Measurements from ENCODE around the gene ZNF148. TPM values are rescaled to one million over a fixed set of nuclear protein-coding genes. Genes with fewer than 3 reads are reported as not detected.

The ZNF148 gene
- total and polyA plus RNA-seq, 2 of the 4 experiments (the other 2 are of a cell fraction) = 9.4 to 65.2 TPM

DNA sequence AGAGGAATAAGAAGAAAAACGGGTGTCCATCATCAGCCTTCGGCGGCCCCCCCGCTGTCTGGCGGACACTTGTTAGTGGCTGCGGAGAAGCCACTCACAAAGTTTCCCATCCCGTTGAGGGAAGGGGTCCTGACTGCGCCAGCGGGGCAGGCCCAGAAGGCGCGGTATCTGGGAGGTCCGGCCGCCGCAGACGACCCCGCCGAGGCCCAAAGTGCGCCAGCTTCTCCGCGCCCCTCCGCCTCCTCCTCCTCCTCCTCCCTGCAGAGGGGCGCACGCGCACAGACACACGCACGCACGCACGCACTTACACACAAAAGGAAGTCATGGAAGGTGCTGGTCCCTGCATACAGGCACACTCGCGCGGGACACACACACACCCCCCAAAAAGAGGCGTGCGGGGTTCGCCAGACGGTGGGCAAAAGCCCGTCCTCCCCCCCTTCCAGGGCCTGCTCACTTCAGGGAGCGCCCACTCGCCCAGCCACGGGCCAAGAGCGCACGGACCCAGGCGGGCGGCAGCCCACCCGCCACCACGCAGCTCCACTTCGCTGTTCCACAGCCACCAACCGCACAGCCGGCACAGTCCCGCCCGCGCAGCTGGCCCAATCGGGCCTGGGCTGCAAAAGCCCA, 18.0 kb downstream of the ZNF148 start:
- Histone ChIP-seq H3K4me3 (ENCODE audit: insufficient read depth, low read depth, low read length) (peak overlapping the region; percentile 54), H3K36me3 (ENCODE audit: control insufficient read depth, insufficient read depth, low read length) (no peaks in the 10 kb centered on the region), H3K27ac (ENCODE audit: insufficient read depth, low read length) (peak overlapping the region; percentile 38; the same call in 1 of the 2 replicates), H3K23ac (ENCODE audit: low read depth, low read length) (peak overlapping the region; percentile 71; the same call in 1 of the 2 replicates), H2AK5ac (ENCODE audit: low read depth, low read length) (no peak overlapping the region; the same call in none of the 2 replicates), H3K4ac (ENCODE audit: low read depth, low read length) (peak overlapping the region; percentile 69), H4K5ac (ENCODE audit: low read depth, low read length) (peak overlapping the region; percentile 54), H2AK9ac (replicated peaks; ENCODE audit: low read depth, low read length, poor library complexity) (peak overlapping the region; percentile 88), H3K9ac (ENCODE audit: low read depth, low read length) (peak overlapping the region; percentile 73), H3K18ac (ENCODE audit: low read depth, low read length) (no peak overlapping the region), H3K9me1 (ENCODE audit: insufficient read depth, low read length) (0 out of 2 replicates have a peak, but pooled peaks cover 3% of the 10 kb centered on the region), H2BK5ac (ENCODE audit: low read depth, low read length, poor library complexity, severe bottlenecking) (peak overlapping the region; percentile 53), H2BK20ac (ENCODE audit: low read depth, low read length) (no peak overlapping the region), H2AFZ (replicated peaks; ENCODE audit: low read length, poor library complexity) (peak overlapping the region; percentile 87), H3K56ac (ENCODE audit: extremely low read depth, insufficient read depth, low read length) (peak overlapping the region; percentile 38; the same call in 1 of the 2 replicates), H3K79me1 (ENCODE audit: low read depth in 1 of 2, low read length in 2 of 2) (peaks cover 15 to 74% of the 10 kb centered on the region in 2 experiments; a peak in 3 of 4 replicates), H4K91ac (ENCODE audit: insufficient read depth, low read depth, low read length) (peak overlapping the region; percentile 65; the same call in 1 of the 2 replicates), H3K27me3 (ENCODE audit: control insufficient read depth, insufficient read depth, low read length) (no peaks in the 10 kb centered on the region), H4K8ac (ENCODE audit: low read depth in 2 of 2, low read length in 2 of 2) (peak overlapping the region; percentile 48 to 85; a peak in 3 of 4 replicates), H3K14ac (replicated peaks; ENCODE audit: low read depth, low read length) (peak overlapping the region; percentile 69), H4K20me1 (ENCODE audit: insufficient read depth, low read length) (peaks cover 72% of the 10 kb centered on the region), H3K9me3 (ENCODE audit: control insufficient read depth, insufficient read depth, low read length) (no peaks in the 10 kb centered on the region), H2BK15ac (ENCODE audit: low read depth, low read length) (no peak overlapping the region), H3K4me1 (ENCODE audit: control insufficient read depth, insufficient read depth, low read length) (no peaks in the 10 kb centered on the region), H2BK120ac (ENCODE audit: low read depth, low read length) (peak overlapping the region; percentile 46; the same call in 1 of the 2 replicates), H3K4me2 (ENCODE audit: low read depth, low read length) (peak overlapping the region; percentile 83)
- dilution Hi-C loops (cut with HindIII; ENCODE audit: low sequenced_read_pairs, unreplicated experiment) = no loop called here
- ChIA-PET POLR2A (ENCODE audit: unreplicated experiment) (interaction anchor here (0.6 kb wide), 1 partner anchor 9 kb away, joined by 4 read pairs; no protein-coding TSS in a partner anchor), CTCF (interaction anchor here (0.5 kb wide), 1 partner anchor 20 kb away, joined by 4 read pairs; no protein-coding TSS in a partner anchor)
- in situ Hi-C loops (cut with MboI; ENCODE audit: low sequenced_read_pairs) = no loop called here
- no TSS peak for BruUV-seq (replicated peaks)
- intact Hi-C loops (cut with micrococcal nuclease) = no loop called here
- peak; percentile 36 for DNase-seq
- WGBS, 2 experiments (ENCODE audit: extremely low coverage in 2 of 2, insufficient read length in 1 of 2) = 2% methylated on average over 7 of the region's 52 CpGs; no CpG with 5 or more reads in 1 of the 2 experiments
- ATAC-seq (ENCODE audit: low read depth) = peak; percentile 91
- TF ChIP-seq MAFK (IDR thresholded peaks at IDR 0.05; ENCODE audit: low read depth, low read length) (no peak), USF2 (IDR thresholded peaks at IDR 0.05; ENCODE audit: low read depth, low read length) (no peak), NFE2L2 (IDR thresholded peaks at IDR 0.05; ENCODE audit: low read depth, low read length) (no peak), BHLHE40 (IDR thresholded peaks at IDR 0.05; ENCODE audit: low read depth, low read length) (0 out of 2 replicates have a peak, but pooled peaks have one; percentile 11), MAZ (IDR thresholded peaks at IDR 0.05; ENCODE audit: borderline replicate concordance, low read depth, low read length) (0 out of 2 replicates have a peak, but pooled peaks have one; percentile 2), FOS (IDR thresholded peaks at IDR 0.05; ENCODE audit: low read depth, low read length) (no peak), POLR2A (IDR thresholded peaks at IDR 0.05; ENCODE audit: low read depth, low read length) (no peak), MXI1 (IDR thresholded peaks at IDR 0.05; ENCODE audit: borderline replicate concordance, low read depth, low read length) (no peak), CHD1 (IDR thresholded peaks at IDR 0.05; ENCODE audit: low read depth, low read length) (no peak), RAD21 (IDR thresholded peaks at IDR 0.05; ENCODE audit: low read length) (no peak), SMC3 (IDR thresholded peaks at IDR 0.05; ENCODE audit: low read depth, low read length) (no peak), CTCF (conservative IDR thresholded peaks at IDR 0.05; ENCODE audit: low read depth, low read length) (no peak), CEBPB (IDR thresholded peaks at IDR 0.05; ENCODE audit: low read depth, low read length) (no peak)
- TF ChIP-seq, protein P1, sequence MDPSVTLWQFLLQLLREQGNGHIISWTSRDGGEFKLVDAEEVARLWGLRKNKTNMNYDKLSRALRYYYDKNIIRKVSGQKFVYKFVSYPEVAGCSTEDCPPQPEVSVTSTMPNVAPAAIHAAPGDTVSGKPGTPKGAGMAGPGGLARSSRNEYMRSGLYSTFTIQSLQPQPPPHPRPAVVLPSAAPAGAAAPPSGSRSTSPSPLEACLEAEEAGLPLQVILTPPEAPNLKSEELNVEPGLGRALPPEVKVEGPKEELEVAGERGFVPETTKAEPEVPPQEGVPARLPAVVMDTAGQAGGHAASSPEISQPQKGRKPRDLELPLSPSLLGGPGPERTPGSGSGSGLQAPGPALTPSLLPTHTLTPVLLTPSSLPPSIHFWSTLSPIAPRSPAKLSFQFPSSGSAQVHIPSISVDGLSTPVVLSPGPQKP (IDR thresholded peaks at IDR 0.05; ENCODE audit: borderline replicate concordance, low read depth, low read length) = no peak

Data from IMR-90 (cell line).